Stimulated activated CD8-positive, alpha-beta memory T cell treated with anti-CD3 and anti-CD28 coated beads, Interleukin-7, amount 100 ng/mL, for 4 hours (primary cell): Measurements from ENCODE around the gene CCKAR.

Experiments
- DNase-seq, 2 donors: peaks; one replicate each; pipeline ENCODE4 v3.0.0-alpha.2; 2020; ENCODE audit warnings: low read depth in 2 of 2

The CCKAR gene

GRCh38 chr4:26491449-26492170, 1.3 kb upstream of the CCKAR start:
- DNase-seq: no peak

- no peak for DNase-seq
Observed at GRCh38 chr4:26490960-26491284, 638 bp upstream of the CCKAR start.

- DNase-seq: no peak
Observed at GRCh38 chr4:26489101-26489985, 941 bp downstream of the CCKAR start.

DNA sequence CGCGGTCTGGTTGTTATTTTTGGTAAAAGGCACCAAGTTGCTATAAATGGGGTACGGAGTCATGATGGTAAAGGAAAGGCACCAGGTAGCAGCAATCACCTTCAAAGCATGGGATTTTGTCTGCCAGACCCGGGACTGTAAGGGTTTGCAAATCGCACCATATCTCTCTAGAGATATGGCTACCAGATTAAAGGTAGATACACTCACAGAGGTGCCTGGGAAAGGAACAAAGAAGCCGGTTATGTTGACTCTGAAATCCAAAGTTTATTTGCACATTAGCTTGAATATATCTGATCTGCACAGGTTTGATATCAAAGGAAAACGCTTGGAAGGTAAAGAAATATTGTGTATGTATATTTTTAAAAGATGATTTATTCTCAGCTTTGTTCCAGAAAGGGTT, 4.6 kb downstream of the CCKAR start:
- no peak for DNase-seq

GRCh38 chr4:26484516-26484915, 5.8 kb downstream of the CCKAR start:
- no peak for DNase-seq

DNA sequence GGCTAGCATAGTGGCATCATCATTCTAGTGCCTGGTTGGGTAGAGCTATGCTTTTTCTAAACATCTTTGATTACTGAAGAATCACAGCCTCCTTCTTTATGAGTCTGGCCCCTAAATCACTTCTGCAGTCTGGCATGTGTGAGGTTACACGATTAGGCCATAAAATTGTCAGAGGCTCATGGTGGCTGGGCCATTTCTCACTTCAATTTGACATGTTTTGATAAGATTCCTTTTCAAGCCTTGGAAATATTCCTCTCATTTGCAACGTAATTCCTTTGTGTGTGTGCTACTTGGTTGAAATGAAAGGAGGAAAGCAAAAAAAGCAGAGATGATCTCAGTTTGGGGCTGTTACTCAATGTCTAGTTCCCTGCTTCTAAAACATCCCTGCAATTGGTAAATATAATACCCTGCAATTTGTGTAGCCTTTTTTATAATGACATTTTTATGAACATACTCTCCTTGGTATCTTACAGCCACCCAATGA, 6.2 kb downstream of the CCKAR start:
- DNase-seq: no peak

DNA sequence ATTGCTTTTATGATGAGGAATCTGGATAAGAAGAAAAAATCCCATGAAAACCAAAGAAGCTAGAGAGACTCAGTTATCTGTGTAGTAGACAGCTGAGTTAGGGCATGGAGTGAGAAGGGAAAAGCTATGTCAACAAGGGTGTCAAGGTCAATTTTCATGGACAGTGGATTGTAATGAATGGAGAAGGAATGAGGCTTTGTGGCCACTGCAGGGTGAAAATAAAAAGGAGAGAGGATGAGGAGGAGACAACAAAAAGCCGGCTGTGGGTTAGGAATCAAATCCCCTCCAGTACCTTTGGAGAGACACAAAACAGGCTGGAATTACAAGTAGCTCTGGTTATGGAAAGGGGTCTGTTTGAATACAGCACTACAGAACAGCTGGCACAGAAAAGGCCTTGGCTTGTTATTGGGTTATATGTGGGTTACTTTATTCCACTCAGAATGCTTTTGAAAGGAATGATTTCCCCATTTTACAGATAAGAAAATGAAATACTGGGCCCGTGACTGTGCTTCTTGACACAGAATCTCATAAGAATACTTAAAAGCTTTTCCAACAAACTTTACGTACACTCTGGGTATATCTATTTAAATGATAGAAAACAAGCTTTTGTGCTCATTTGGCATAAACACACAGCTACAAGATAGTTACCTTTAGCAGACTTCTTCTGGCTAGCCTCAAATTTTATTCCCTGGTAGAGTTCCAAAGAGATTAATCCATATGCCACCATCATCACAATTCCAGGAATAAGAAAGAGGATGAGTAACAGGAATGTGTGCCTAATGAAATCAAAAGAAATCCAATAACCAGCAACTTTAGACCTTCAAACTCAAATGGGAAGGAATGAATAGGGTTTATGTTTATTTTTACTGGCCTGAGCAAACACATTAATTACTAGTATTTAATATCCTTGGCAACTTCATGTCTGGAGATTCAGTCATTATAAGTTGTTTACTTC, 7.5 kb downstream of the CCKAR start:
- no peak for DNase-seq

- no peak for DNase-seq
Observed at GRCh38 chr4:26478330-26478729, 12.0 kb downstream of the CCKAR start.

DNA sequence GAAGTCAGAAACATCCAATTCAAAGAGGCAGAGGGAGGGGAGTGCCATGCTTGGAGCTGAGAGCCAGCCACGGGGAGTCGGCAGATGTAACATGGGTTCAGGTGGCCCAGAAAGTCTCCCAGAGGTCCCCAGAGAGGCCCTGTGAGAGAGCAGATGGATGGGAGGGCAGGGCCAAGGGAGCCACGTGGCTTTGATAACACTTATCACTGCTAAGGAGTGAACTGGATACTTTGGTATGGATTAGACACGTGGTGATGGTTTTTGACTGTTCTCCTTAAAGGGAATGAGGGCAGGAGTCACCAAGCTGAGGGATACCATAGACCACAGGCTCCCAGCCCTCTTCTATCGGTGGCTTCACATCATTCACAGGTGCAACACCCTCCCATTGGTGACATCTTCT, 13.7 kb downstream of the CCKAR start:
- DNase-seq: no peak

DNA sequence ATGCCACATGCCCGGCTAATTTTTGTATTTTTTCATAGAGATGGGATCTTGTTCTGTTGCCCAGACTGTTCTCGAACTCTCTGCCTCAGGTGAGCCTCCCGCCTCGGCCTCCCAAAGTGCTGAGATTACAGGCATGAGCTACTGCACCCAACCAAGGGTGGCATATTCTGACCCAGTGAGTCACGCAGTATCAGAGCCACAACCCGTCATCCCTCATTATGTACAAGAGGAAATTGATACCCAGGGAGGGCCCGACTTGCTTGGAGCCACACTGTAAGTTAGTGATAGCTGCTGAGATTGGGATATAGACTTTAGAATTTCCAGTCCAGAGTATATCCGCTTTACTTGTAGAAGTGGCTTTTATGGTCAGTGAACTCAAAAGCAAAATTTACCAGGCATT, 14.6 kb downstream of the CCKAR start:
- DNase-seq: no peak

GRCh38 chr4:26474551-26474950, 15.7 kb downstream of the CCKAR start:
- DNase-seq: no peak

- DNase-seq: no peak
Observed at GRCh38 chr4:26473893-26474292, 16.4 kb downstream of the CCKAR start.

DNA sequence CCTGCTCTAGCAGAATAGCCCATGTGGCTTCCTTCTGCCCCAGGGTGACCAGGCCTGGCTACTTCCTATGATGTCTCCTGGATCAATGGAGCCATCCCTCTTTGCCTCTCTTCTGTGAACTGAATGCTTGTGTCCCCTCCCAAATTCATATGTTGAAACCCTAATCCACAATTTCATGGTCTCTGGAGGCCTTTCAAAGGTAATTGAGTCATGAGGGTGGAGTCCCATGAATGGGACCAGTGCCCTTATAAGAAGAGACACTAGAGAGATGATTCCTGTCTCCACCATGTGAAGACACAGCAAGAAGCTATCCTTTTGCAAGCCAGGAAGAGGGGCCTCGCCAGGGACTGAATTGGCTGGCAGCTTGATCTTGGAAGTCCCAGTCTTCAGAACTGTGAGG, 18.4 kb downstream of the CCKAR start:
- no peak for DNase-seq

DNA sequence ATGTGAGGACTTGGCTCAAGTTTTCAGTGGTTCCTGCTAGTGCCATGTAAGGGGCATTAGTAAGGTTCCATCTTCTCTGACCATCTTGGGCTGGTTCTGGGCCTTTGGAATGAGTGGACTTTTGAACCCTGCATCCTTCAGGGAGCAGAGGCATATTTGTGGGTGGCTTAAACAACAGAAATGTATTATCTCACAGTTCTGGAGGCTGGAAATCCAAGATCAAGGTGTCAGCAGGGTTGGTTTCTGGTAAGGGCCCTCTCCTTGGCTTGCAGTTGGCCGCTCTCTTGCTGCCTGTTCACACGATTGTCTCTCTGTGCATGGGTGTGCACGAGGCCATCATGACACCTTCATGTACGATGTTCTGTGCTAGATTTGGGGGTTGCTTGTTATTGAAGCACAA, 21.3 kb downstream of the CCKAR start:
- no peak for DNase-seq

- DNase-seq: no peak
Observed at GRCh38 chr4:26468283-26468949, 21.9 kb downstream of the CCKAR start.

GRCh38 chr4:26467724-26468123, 22.6 kb downstream of the CCKAR start:
- DNase-seq: no peak

DNA sequence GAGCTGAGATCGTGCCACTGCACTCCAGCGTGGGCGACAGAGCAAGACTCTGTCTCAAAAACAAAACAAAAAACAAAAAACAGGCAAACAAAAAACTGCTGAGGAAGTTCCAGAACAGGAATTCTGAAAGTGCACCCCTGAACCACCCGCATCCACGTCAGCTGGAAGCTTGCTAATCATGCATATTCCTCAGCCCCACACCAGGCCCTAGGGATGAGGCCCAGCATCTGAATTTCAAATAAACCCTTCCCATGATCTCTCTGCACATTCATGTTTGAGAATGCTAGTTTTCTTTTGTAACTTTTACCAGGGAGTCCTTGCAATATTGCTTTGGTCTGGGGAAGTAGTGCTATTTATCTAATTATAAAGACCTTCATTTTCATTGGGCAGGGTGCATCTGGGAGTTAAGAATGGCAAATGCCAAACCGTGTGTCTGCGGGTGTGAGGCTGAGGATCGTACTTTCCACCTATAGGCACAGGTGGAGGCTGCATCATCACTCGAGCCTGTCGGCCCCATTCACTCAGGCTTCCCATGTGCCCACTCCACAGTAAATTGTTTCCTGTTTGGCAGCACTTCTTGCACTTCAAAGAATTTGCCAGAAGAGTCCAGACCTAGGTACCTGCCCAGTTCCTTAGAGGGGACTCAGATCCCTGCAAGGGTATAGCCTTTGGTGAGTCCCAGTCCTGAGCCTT, 23.6 kb downstream of the CCKAR start:
- no peak for DNase-seq

DNA sequence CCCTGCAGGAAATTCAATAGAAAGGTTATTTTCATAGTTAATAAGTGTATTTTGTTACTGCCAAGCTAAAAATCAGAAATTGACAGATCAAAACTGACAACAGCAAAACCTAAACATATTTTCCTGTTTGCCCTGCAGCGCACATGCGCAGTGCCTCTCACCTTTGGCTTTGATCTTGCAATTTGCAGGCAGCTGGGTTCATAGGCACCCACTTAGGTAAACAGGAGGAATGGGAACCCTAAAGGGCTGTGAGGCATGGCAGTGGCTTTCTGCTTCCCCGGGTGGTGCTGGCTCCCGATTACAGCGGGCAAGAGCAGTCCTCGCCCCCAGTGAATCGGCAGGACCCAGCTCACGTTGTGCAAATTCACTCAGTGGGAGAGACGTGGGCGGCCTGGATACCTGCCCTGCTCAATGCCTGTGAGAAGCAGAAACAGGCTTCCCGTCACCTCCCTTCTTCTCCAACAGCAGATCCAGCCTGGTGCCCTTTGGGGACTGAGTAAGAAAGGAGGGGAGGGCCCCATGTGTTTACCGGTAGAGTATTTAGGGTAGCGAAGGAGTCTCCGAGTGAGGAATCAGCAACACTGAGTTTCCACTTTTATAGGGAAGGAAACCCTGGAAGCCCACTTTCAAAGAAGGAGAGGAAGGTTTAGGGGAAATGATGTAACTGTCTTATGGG, 25.7 kb downstream of the CCKAR start:
- no peak for DNase-seq

DNA sequence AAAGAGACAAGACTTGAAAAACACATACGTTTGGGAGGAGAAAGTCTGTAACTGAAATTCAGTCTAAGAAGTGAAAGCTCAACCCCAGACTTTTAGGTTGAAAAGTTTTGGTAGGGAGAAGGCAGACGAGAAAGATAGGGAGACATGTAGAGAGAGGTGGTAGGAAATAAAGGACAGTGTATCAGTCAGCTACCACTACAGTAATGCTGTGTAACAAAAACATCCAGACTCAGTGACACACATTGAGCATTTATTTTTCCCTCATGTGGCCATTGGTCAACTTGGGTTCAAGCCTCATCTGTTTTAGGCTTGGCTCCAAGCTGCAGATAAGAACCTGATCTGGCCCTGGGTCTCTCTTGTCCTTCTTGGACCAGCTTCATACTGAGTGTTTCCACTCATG, 26.9 kb downstream of the CCKAR start:
- DNase-seq: no peak

- DNase-seq: no peak
Observed at GRCh38 chr4:26462874-26463273, 27.4 kb downstream of the CCKAR start.
